GM18498 (cell line): ENCODE results near the gene XYLT1.

Experiments used
- ATAC-seq: cut with Tn5 transposase; IDR thresholded peaks from one replicate; pipeline ENCODE4 v1.9.1; 2021; ENCODE audit warnings: mild to moderate bottlenecking, moderate library complexity; ENCODE audit not compliant: unreplicated experiment

Gene XYLT1

GRCh38 chr16:17362946-17363345, 107.8 kb downstream of the XYLT1 start:
- no peak for ATAC-seq

GRCh38 chr16:17362183-17362582, 108.6 kb downstream of the XYLT1 start:
- ATAC-seq: no peak

- ATAC-seq: no peak
Measured at GRCh38 chr16:17360693-17361122, 110.1 kb downstream of the XYLT1 start.

GRCh38 chr16:17359788-17360390, 110.9 kb downstream of the XYLT1 start:
- ATAC-seq: no peak

GRCh38 chr16:17358846-17359245, 111.9 kb downstream of the XYLT1 start:
- no peak for ATAC-seq

GRCh38 chr16:17358355-17358754, 112.4 kb downstream of the XYLT1 start:
- ATAC-seq: no peak

- no peak for ATAC-seq
Measured at GRCh38 chr16:17357307-17358062, 113.3 kb downstream of the XYLT1 start.

GRCh38 chr16:17356243-17356933, 114.4 kb downstream of the XYLT1 start:
- ATAC-seq: no peak

- no peak for ATAC-seq
Measured at GRCh38 chr16:17354685-17355084, 116.1 kb downstream of the XYLT1 start.

- ATAC-seq: no peak
Measured at GRCh38 chr16:17354141-17354601, 116.6 kb downstream of the XYLT1 start.

GRCh38 chr16:17353561-17353960, 117.2 kb downstream of the XYLT1 start:
- no peak for ATAC-seq

- no peak for ATAC-seq
Measured at GRCh38 chr16:17351441-17352035, 119.2 kb downstream of the XYLT1 start.

GRCh38 chr16:17350207-17350606, 120.6 kb downstream of the XYLT1 start:
- ATAC-seq: no peak

GRCh38 chr16:17348826-17349225, 121.9 kb downstream of the XYLT1 start:
- ATAC-seq: no peak

GRCh38 chr16:17348042-17348783, 122.5 kb downstream of the XYLT1 start:
- ATAC-seq: no peak

GRCh38 chr16:17347624-17348023, 123.1 kb downstream of the XYLT1 start:
- no peak for ATAC-seq

- no peak for ATAC-seq
Measured at GRCh38 chr16:17346621-17347569, 123.9 kb downstream of the XYLT1 start.

GRCh38 chr16:17345043-17345442, 125.7 kb downstream of the XYLT1 start:
- no peak for ATAC-seq

GRCh38 chr16:17343728-17344127, 127.0 kb downstream of the XYLT1 start:
- ATAC-seq: no peak

GRCh38 chr16:17343028-17343427, 127.7 kb downstream of the XYLT1 start:
- ATAC-seq: peak; percentile 73
